Neural cell (in vitro differentiated cells): ENCODE measurements around the gene GPC5. TPM values are rescaled to one million over a fixed set of nuclear protein-coding genes. Genes with fewer than 3 reads are reported as not detected.

Experiments used
- H2AFZ ChIP-seq: fragments of 200-600, 300-800 bp; sonication (generic), shearing (Covaris generic); 2 replicates; pipeline ENCODE4 v1.6.0; 2014; ENCODE audit warnings: low read depth, mild to moderate bottlenecking, antibody characterized with exemption, low read length, moderate library complexity
- H3F3A ChIP-seq: fragments of 200-600 bp; shearing (Covaris generic); 2 replicates; pipeline ENCODE4 v1.6.1; 2016; ENCODE audit warnings: mild to moderate bottlenecking, moderate library complexity, mixed read lengths, antibody characterized with exemption, low read length; ENCODE audit not compliant: insufficient read depth, poor library complexity, severe bottlenecking
- H3K27ac ChIP-seq: fragments of 200-600, 300-800 bp; sonication (generic), shearing (Covaris generic); 2 replicates; pipeline ENCODE4 v1.5.1; 2014; ENCODE audit warnings: mild to moderate bottlenecking, low read length, moderate library complexity
- H3K27me3 ChIP-seq: fragments of 300-800, 200-600 bp; sonication (generic), shearing (Covaris generic); 2 replicates; pipeline ENCODE4 v1.6.0; 2014; ENCODE audit warnings: mild to moderate bottlenecking, low read depth, low read length, moderate library complexity; ENCODE audit not compliant: insufficient read depth
- H3K36me3 ChIP-seq: fragments of 300-800, 200-600 bp; sonication (generic), shearing (Covaris generic); 2 replicates; pipeline ENCODE4 v1.5.1; 2014; ENCODE audit warnings: mild to moderate bottlenecking, antibody characterized with exemption, low read length, moderate library complexity; ENCODE audit not compliant: insufficient read depth
- H3K4me2 ChIP-seq: fragments of 300-800, 200-600 bp; sonication (generic), shearing (Covaris generic); 2 replicates; pipeline ENCODE4 v1.6.0; 2014; ENCODE audit warnings: mild to moderate bottlenecking, low read length
- H3K4me3 ChIP-seq: fragments of 300-800, 200-600 bp; sonication (generic), shearing (Covaris generic); 2 replicates; pipeline ENCODE4 v1.5.1; 2014; ENCODE audit warnings: mild to moderate bottlenecking, low read length, moderate library complexity
- H3K79me2 ChIP-seq: fragments of 200-600 bp; shearing (Covaris generic); replicated peaks from 2 replicates; pipeline ENCODE4 v1.6.0; 2014; ENCODE audit warnings: mild to moderate bottlenecking, low read length, moderate library complexity; ENCODE audit not compliant: insufficient read depth
- H3K9ac ChIP-seq: fragments of 300-800, 200-600 bp; sonication (generic), shearing (Covaris generic); 2 replicates; pipeline ENCODE4 v1.6.1; 2016; ENCODE audit warnings: mild to moderate bottlenecking, low read length, mixed read lengths
- H3K9me2 ChIP-seq: fragments of 200-600 bp; shearing (Covaris generic); 2 replicates; pipeline ENCODE4 v1.6.1; 2016; ENCODE audit warnings: mild to moderate bottlenecking, low read length, mixed read lengths; ENCODE audit not compliant: insufficient read depth
- H3K9me3 ChIP-seq: fragments of 200-600, 300-800 bp; sonication (generic), shearing (Covaris generic); 2 replicates; pipeline ENCODE4 v1.6.1; 2016; ENCODE audit warnings: mild to moderate bottlenecking, mixed run types, low read length, moderate library complexity, mixed read lengths
- H4K20me1 ChIP-seq: fragments of 200-600 bp; shearing (Covaris generic); 2 replicates; pipeline ENCODE4 v1.6.1; 2016; ENCODE audit warnings: mild to moderate bottlenecking, mixed run types; ENCODE audit not compliant: insufficient read depth
- CTCF ChIP-seq: fragments of 450-650 bp; IDR thresholded peaks from 2 replicates; pipeline ENCODE4 v1.5.1; 2014; ENCODE audit warnings: antibody characterized with exemption, mild to moderate bottlenecking, moderate library complexity; ENCODE audit not compliant: poor library complexity, severe bottlenecking
- EP300 ChIP-seq: fragments of 450-650 bp; conservative IDR thresholded peaks from 2 replicates; pipeline ENCODE4 v1.6.1; 2014; ENCODE audit warnings: antibody characterized with exemption, mild to moderate bottlenecking, moderate library complexity; ENCODE audit not compliant: poor library complexity, severe bottlenecking
- EZH2 ChIP-seq: fragments of 200-600, 300-800 bp; shearing (Covaris generic), sonication (generic); IDR thresholded peaks from 2 replicates; pipeline ENCODE4 v1.6.1; 2014; ENCODE audit warnings: antibody characterized with exemption, low read length, borderline replicate concordance, mild to moderate bottlenecking; ENCODE audit not compliant: insufficient read depth, poor library complexity, severe bottlenecking
- MXI1 ChIP-seq: fragments of 450-650 bp; conservative IDR thresholded peaks from 2 replicates; pipeline ENCODE4 v1.6.1; 2014; ENCODE audit warnings: antibody characterized with exemption, mild to moderate bottlenecking; ENCODE audit not compliant: poor library complexity, severe bottlenecking
- POLR2AphosphoS5 ChIP-seq: IDR thresholded peaks from 2 replicates; pipeline ENCODE4 v1.6.1; 2012
- RAD21 ChIP-seq: fragments of 450-650 bp; conservative IDR thresholded peaks from 2 replicates; pipeline ENCODE4 v1.6.1; 2014; ENCODE audit warnings: antibody characterized with exemption, mild to moderate bottlenecking, moderate library complexity
- REST ChIP-seq: IDR thresholded peaks from 2 replicates; pipeline ENCODE4 v1.6.1; 2012; ENCODE audit warnings: borderline replicate concordance
- SMC3 ChIP-seq: fragments of 450-650 bp; conservative IDR thresholded peaks from 2 replicates; pipeline ENCODE4 v1.6.1; 2014; ENCODE audit warnings: antibody characterized with exemption, mild to moderate bottlenecking, moderate library complexity; ENCODE audit not compliant: poor library complexity
- TAF1 ChIP-seq: IDR thresholded peaks from 2 replicates; pipeline ENCODE4 v1.6.1; 2012; ENCODE audit warnings: low read depth
- polyA plus RNA-seq: library from polyadenylated mRNA; depleted of rRNA; stranded (reverse); fragments of >200 nt; gene quantifications from 2 replicates; pipeline ENCODE4 v1.2.3, GENCODE V29; 2014

The GPC5 gene
- polyA plus RNA-seq, 1 donor from 2014 or later, result 5.0 TPM

DNA sequence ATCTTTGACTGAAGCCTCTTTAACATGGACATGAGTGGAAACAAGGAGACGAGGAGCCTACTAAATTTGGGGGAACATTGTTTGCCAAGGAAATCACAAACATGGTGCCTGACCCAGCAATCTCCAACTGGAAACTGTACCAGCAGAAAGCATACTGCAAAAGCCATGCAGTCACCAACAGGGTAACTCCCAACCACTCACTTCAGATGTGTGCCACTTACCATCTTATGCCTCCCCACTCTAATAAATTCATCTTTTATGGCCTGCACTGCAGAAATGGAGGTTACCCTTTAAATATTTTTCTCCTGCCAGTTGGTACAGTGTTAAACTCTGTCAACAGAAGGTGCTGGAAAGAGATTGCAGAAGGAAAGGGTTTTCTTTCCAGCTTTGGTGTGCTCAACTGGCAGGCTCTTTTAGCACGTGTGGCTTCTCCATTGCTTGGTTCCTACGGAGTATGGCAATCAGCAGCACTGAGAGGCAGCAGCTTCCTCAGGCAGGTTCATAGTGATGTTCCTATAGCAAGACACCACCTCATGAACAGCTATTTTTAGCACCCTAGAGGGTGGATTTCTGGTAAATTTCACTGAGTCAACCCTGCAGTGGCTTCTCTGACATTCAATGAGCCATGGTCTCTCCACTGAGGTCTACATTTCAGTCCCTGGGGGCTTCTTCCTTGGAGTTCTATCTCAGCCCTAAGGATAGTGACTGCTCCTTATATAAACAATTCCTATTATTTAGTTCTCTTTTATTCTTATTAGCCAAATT, 29.6 kb upstream of the GPC5 start:
- Histone ChIP-seq H3K36me3 (no peaks in the 10 kb centered on the region), H3K9me3 (no peaks in the 10 kb centered on the region), H3F3A (no peaks in the 10 kb centered on the region), H3K9me2 (no peaks in the 10 kb centered on the region), H3K79me2 (no peaks in the 10 kb centered on the region), H3K9ac (no peak overlapping the region), H3K27ac (no peak overlapping the region), H3K4me3 (no peak overlapping the region), H3K27me3 (no peaks in the 10 kb centered on the region), H4K20me1 (no peaks in the 10 kb centered on the region), H2AFZ (no peak overlapping the region), H3K4me2 (no peak overlapping the region)
- TF ChIP-seq MXI1, result no peak
- TF ChIP-seq EZH2, result no peak
- TF ChIP-seq EP300, result no peak
- TF ChIP-seq SMC3, result no peak
- no peak for TF ChIP-seq POLR2AphosphoS5
- no peak for TF ChIP-seq RAD21
- TF ChIP-seq CTCF, result no peak
- no peak for TF ChIP-seq REST
- no peak for TF ChIP-seq TAF1

- Histone ChIP-seq H3K4me2 (no peak overlapping the region), H3F3A (no peaks in the 10 kb centered on the region)
Measured at GRCh38 chr13:91369441-91369831, 29.0 kb upstream of the GPC5 start.

More at GRCh38 chr13:91369441-91369831, 29.0 kb upstream of the GPC5 start:
- Histone ChIP-seq H3K4me3 (no peak overlapping the region), H4K20me1 (no peaks in the 10 kb centered on the region), H3K36me3 (no peaks in the 10 kb centered on the region), H3K27me3 (no peaks in the 10 kb centered on the region), H3K27ac (no peak overlapping the region), H3K79me2 (no peaks in the 10 kb centered on the region), H3K9me3 (no peaks in the 10 kb centered on the region), H2AFZ (no peak overlapping the region), H3K9ac (no peak overlapping the region), H3K9me2 (no peaks in the 10 kb centered on the region)
- TF ChIP-seq EP300 (no peak), MXI1 (no peak), REST (no peak), TAF1 (no peak), RAD21 (no peak), SMC3 (no peak), POLR2AphosphoS5 (no peak), EZH2 (no peak), CTCF (no peak)
